Upper lobe of right lung (tissue), 1 donor: Measurements from ENCODE around the gene TOX3. TPM values are rescaled to one million over a fixed set of nuclear protein-coding genes. Genes with fewer than 3 reads are reported as not detected.

Source experiments
- ATAC-seq: fragments of 200-7000 bp; cut with Tn5 transposase; one replicate; pipeline ENCODE4 v1.9.1; 2020; ENCODE audit warnings: mild to moderate bottlenecking, moderate library complexity
- DNase-seq: peaks from one replicate; pipeline ENCODE4 v3.0.0-alpha.2; 2020
- H3K27ac ChIP-seq: fragments of 200-600 bp; one replicate; pipeline ENCODE4 v1.8.0; 2022
- H3K27me3 ChIP-seq: fragments of 200-600 bp; one replicate; pipeline ENCODE4 v1.8.0; 2022; ENCODE audit warnings: mild to moderate bottlenecking
- H3K36me3 ChIP-seq: fragments of 200-600 bp; one replicate; pipeline ENCODE4 v1.8.0; 2022
- H3K4me1 ChIP-seq: fragments of 200-600 bp; one replicate; pipeline ENCODE4 v1.8.0; 2022
- H3K4me3 ChIP-seq: fragments of 200-600 bp; one replicate; pipeline ENCODE4 v1.8.0; 2022; ENCODE audit warnings: mild to moderate bottlenecking
- H3K9me3 ChIP-seq: fragments of 200-600 bp; one replicate; pipeline ENCODE4 v1.8.0; 2022
- CTCF ChIP-seq: fragments of 200-600 bp; IDR thresholded peaks from one replicate; pipeline ENCODE4 v1.8.0; 2022; ENCODE audit warnings: antibody characterized with exemption
- intact Hi-C: fragments of 100-400 bp; cut with DNase I; formaldehyde crosslinking; loops from one replicate; pipeline ENCODE4 v1.11.0; 2022
- total RNA-seq: library from RNA; stranded (reverse); fragmentation: NEBNext Ultra II Directional; extraction: Animal tissue kit (Norgen Biotek cat#: 25700); gene quantifications from one replicate; pipeline ENCODE4 v1.2.1, GENCODE V29; 2021
- donor health status: DM: no; HTN: yes; CAD: no; lungs with severe emphysema.

TOX3 gene
- total RNA-seq, 1 donor from 2014 or later, result 3.7 TPM

- Histone ChIP-seq H3K36me3 (no peaks in the 10 kb centered on the region), H3K27ac (no peak overlapping the region), H3K4me3 (no peak overlapping the region), H3K27me3 (no peaks in the 10 kb centered on the region), H3K4me1 (no peaks in the 10 kb centered on the region), H3K9me3 (no peaks in the 10 kb centered on the region)
- intact Hi-C loops, result no loop called here
- no peak for TF ChIP-seq CTCF
- ATAC-seq, result no peak
- no peak for DNase-seq
Observed at GRCh38 chr16:52465711-52466267, 81.2 kb downstream of the TOX3 start.

GRCh38 chr16:52463904-52464303 lies 83.0 kb downstream of the TOX3 start:
- DNase-seq, result no peak
- Histone ChIP-seq H3K4me1 (no peaks in the 10 kb centered on the region), H3K9me3 (no peaks in the 10 kb centered on the region), H3K27me3 (no peaks in the 10 kb centered on the region), H3K27ac (no peak overlapping the region), H3K36me3 (no peaks in the 10 kb centered on the region), H3K4me3 (no peak overlapping the region)
- ATAC-seq, result no peak
- no peak for TF ChIP-seq CTCF
- intact Hi-C loops, result no loop called here

GRCh38 chr16:52462816-52463215 lies 84.1 kb downstream of the TOX3 start:
- intact Hi-C loops, result no loop called here
- Histone ChIP-seq H3K4me3 (no peak overlapping the region), H3K27ac (no peak overlapping the region), H3K27me3 (no peaks in the 10 kb centered on the region), H3K9me3 (no peaks in the 10 kb centered on the region), H3K4me1 (no peaks in the 10 kb centered on the region), H3K36me3 (no peaks in the 10 kb centered on the region)
- ATAC-seq (no peak), DNase-seq (no peak)
- TF ChIP-seq CTCF, result no peak

- Histone ChIP-seq H3K36me3 (no peaks in the 10 kb centered on the region), H3K27me3 (no peaks in the 10 kb centered on the region), H3K4me3 (no peak overlapping the region), H3K9me3 (no peaks in the 10 kb centered on the region), H3K27ac (no peak overlapping the region), H3K4me1 (no peaks in the 10 kb centered on the region)
- intact Hi-C loops, result no loop called here
- ATAC-seq, result no peak
- TF ChIP-seq CTCF, result no peak
- DNase-seq, result no peak
Observed at GRCh38 chr16:52460639-52461178, 86.2 kb downstream of the TOX3 start.

- Histone ChIP-seq H3K9me3 (no peaks in the 10 kb centered on the region), H3K27me3 (no peaks in the 10 kb centered on the region), H3K4me3 (no peak overlapping the region), H3K36me3 (no peaks in the 10 kb centered on the region), H3K4me1 (no peaks in the 10 kb centered on the region), H3K27ac (no peak overlapping the region)
- intact Hi-C loops, result no loop called here
- DNase-seq, result no peak
- no peak for ATAC-seq
- TF ChIP-seq CTCF, result no peak
Observed at GRCh38 chr16:52456368-52456767, 90.6 kb downstream of the TOX3 start.
